GM06990 (cell line): ENCODE measurements around the gene ENO3.
"Not testable (repeated sequence)": the region's sequence is repeated elsewhere in the genome, so short reads cannot be mapped to it uniquely, and the experiment has no call there.

Source experiments
- DNase-seq: peaks from one replicate; pipeline ENCODE4 v3.0.0-alpha.2; 2011; ENCODE audit not compliant: insufficient read length; ENCODE audit errors: extremely low read depth
- H3K27me3 ChIP-seq: replicated peaks from 2 replicates; pipeline ENCODE4 v1.6.0; 2011; ENCODE audit warnings: low read length; ENCODE audit not compliant: control insufficient read depth, insufficient read depth
- H3K36me3 ChIP-seq: 2 replicates; pipeline ENCODE4 v1.5.1; 2011; ENCODE audit warnings: low read length; ENCODE audit not compliant: control insufficient read depth, insufficient read depth
- H3K4me3 ChIP-seq: replicated peaks from 2 replicates; pipeline ENCODE4 v1.5.1; 2011; ENCODE audit warnings: low read depth, mild to moderate bottlenecking, control low read depth, low read length
- CTCF ChIP-seq: IDR thresholded peaks from 2 replicates; pipeline ENCODE4 v1.5.1; 2011; ENCODE audit warnings: low read length, control low read depth, mild to moderate bottlenecking, inconsistent platforms; ENCODE audit not compliant: insufficient read depth, poor library complexity, severe bottlenecking

The ENO3 gene

GRCh38 chr17:4921320-4921719 lies 29.6 kb upstream of the ENO3 start:
- no peak overlapping the region for H3K4me3 ChIP-seq
- no peaks in the 10 kb centered on the region for H3K27me3 ChIP-seq
- no peak for DNase-seq
- TF ChIP-seq CTCF: no peak
- no peaks in the 10 kb centered on the region for H3K36me3 ChIP-seq

GRCh38 chr17:4926577-4927335 lies 24.2 kb upstream of the ENO3 start:
- H3K36me3 ChIP-seq, DNase-seq, H3K27me3 ChIP-seq, H3K4me3 ChIP-seq: not testable (repeated sequence)

DNA sequence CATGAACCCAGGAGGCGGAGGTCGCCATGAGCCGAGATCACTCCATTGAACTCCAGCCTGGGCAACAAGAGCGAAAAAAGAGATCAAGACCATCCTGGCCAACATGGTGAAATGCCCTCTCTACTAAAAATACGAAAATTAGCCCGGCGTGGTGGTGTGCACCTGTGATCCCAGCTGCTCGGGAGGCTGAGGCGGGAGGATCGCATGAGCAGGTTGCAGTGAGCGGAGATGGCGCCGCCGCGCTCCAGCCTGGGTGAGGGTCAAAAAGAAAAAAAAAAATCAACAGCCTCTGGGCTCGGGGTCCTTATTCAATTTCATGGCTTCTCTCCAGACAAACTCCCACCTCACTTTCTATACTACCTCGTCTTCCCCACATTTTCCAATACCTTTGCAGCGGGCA lies 22.0 kb upstream of the ENO3 start:
- no peak overlapping the region for H3K4me3 ChIP-seq
- DNase-seq: no peak
- H3K36me3 ChIP-seq: peaks cover 3% of the 10 kb centered on the region
- H3K27me3 ChIP-seq: no peaks in the 10 kb centered on the region
- no peak for TF ChIP-seq CTCF

GRCh38 chr17:4931963-4932362 lies 19.0 kb upstream of the ENO3 start, which contains the start of gene GP1BA:
Gene GP1BA, plus strand, starts transcription at chr17:4932277. Its CDS starts 328 bp downstream, at chr17:4932605.
- H3K4me3 ChIP-seq: no peak within 1 kb of the TSS
- no peaks in the 10 kb centered on the region for H3K27me3 ChIP-seq
- TF ChIP-seq CTCF: no peak
- peaks cover 12% of the 10 kb centered on the region for H3K36me3 ChIP-seq
- DNase-seq: no peak

GRCh38 chr17:4932756-4933155 lies 18.2 kb upstream of the ENO3 start:
- DNase-seq: no peak
- TF ChIP-seq CTCF: no peak
- Histone ChIP-seq H3K27me3 (no peaks in the 10 kb centered on the region), H3K4me3 (no peak overlapping the region), H3K36me3 (peaks cover 16% of the 10 kb centered on the region)

GRCh38 chr17:4933646-4934045 lies 17.3 kb upstream of the ENO3 start:
- Histone ChIP-seq H3K36me3 (peaks cover 22% of the 10 kb centered on the region), H3K27me3 (no peaks in the 10 kb centered on the region), H3K4me3 (no peak overlapping the region)
- TF ChIP-seq CTCF: no peak
- DNase-seq: no peak
